ENCODE measurements around the gene PRELID3B. TPM values are rescaled to one million over a fixed set of nuclear protein-coding genes. Genes with fewer than 3 reads are reported as not detected.

The PRELID3B gene
- total and polyA plus RNA-seq, 10 of the 15 experiments (the other 5 are each of a cell fraction or from before 2014, with no cell fraction given) = 72.5 to 151 (median 124) TPM

- SMC1A ChIA-PET (ENCODE audit: uncharacterized antibody, unreplicated experiment) = interaction anchor here (0.6 kb wide), 1 partner anchor 104 kb away, joined by 3 read pairs; no protein-coding TSS in a partner anchor
Observed at GRCh38 chr20:58990651-58991445, 51.7 kb downstream of the PRELID3B start.

GRCh38 chr20:58989196-58989595 is 53.4 kb downstream of the PRELID3B start:
- Histone ChIP-seq H3K4me3 (no peak overlapping the region), H3K4me1 (ENCODE audit: control insufficient read depth, insufficient read depth, low read length) (peaks cover 11% of the 10 kb centered on the region; the same call in 1 of the 2 replicates), H3K27ac (ENCODE audit: control insufficient read depth, insufficient read depth) (no peak overlapping the region), H4K20me1 (ENCODE audit: control insufficient read depth, insufficient read depth) (no peaks in the 10 kb centered on the region), H3K36me3 (ENCODE audit: control insufficient read depth in 2 of 2, insufficient read depth in 2 of 2, low read length in 1 of 2) (peaks cover 36 to 49% of the 10 kb centered on the region in 2 experiments), H3K9ac (ENCODE audit: control insufficient read depth, insufficient read depth, low read length) (no peak overlapping the region), H3K27me3 (replicated peaks in 1 of 2; ENCODE audit: control insufficient read depth in 2 of 2, insufficient read depth in 2 of 2, low read length in 1 of 2) (no peaks in the 10 kb centered on the region), H3K4me2 (ENCODE audit: control insufficient read depth, insufficient read depth) (no peak overlapping the region), H2AFZ (ENCODE audit: control insufficient read depth, low read depth, low read length) (no peak overlapping the region), H3K9me3 (replicated peaks; ENCODE audit: control insufficient read depth, insufficient read depth, low read length) (no peaks in the 10 kb centered on the region), H3K79me2 (ENCODE audit: control insufficient read depth, insufficient read depth, low read length) (peaks cover 19% of the 10 kb centered on the region)
- ATAC-seq = no peak
- 95% methylated on average over 10 of the region's 10 CpGs for WGBS (ENCODE audit: insufficient coverage, insufficient replicate concordance, low lambda C conversion rate, missing lambda C conversion rate)
- no peak for FAIRE-seq
- no peak for DNase-seq (ENCODE audit: low read depth, low spot score)
- POLR2A ChIA-PET = no interaction called here
- SMC1A ChIA-PET (ENCODE audit: uncharacterized antibody, unreplicated experiment) = no interaction called here
- CTCF ChIA-PET = no interaction called here
- TSS peak; percentile 15 for BruUV-seq (replicated peaks)
- intact Hi-C loops (cut with micrococcal nuclease; ENCODE audit: unreplicated experiment) = loop anchor here (10.0 kb wide), 2 partner anchors 46 to 334 kb away; partner anchors contain the start of genes ATP5F1E and STX16
- in situ Hi-C loops (cut with MboI) = no loop called here
- RAD21 ChIA-PET (ENCODE audit: unreplicated experiment) = no interaction called here
- TF ChIP-seq FOXK2 (IDR thresholded peaks at IDR 0.05) (no peak), SREBF1 (IDR thresholded peaks at IDR 0.05; ENCODE audit: low read length) (no peak), FOXM1 (IDR thresholded peaks at IDR 0.05; ENCODE audit: low read depth, low read length) (no peak), RAD21 (IDR thresholded peaks at IDR 0.05; ENCODE audit: insufficient read depth, low read depth, low read length) (no peak), BCL11A (IDR thresholded peaks at IDR 0.05; ENCODE audit: low read depth, low read length) (no peak), MLLT1 (IDR thresholded peaks at IDR 0.05) (no peak), ELK1 (IDR thresholded peaks at IDR 0.05; ENCODE audit: low read depth, low read length) (no peak), LARP7 (IDR thresholded peaks at IDR 0.05) (no peak), MAX (IDR thresholded peaks at IDR 0.05; ENCODE audit: low read depth, low read length) (no peak), SMAD5 (IDR thresholded peaks at IDR 0.05; ENCODE audit: low read depth) (no peak), TARDBP (IDR thresholded peaks at IDR 0.05; ENCODE audit: borderline replicate concordance) (no peak)

More at GRCh38 chr20:58990651-58991445, 51.7 kb downstream of the PRELID3B start:
- Histone ChIP-seq H4K20me1 (ENCODE audit: control insufficient read depth, insufficient read depth) (no peaks in the 10 kb centered on the region; the same call in 1 of the 2 replicates), H3K4me2 (ENCODE audit: control insufficient read depth, insufficient read depth) (no peak overlapping the region), H3K36me3 (ENCODE audit: control insufficient read depth in 2 of 2, insufficient read depth in 2 of 2, low read length in 1 of 2) (peaks cover 45 to 61% of the 10 kb centered on the region in 2 experiments), H3K9me3 (replicated peaks; ENCODE audit: control insufficient read depth, insufficient read depth, low read length) (no peaks in the 10 kb centered on the region), H3K27ac (ENCODE audit: control insufficient read depth, insufficient read depth) (no peak overlapping the region), H3K9ac (ENCODE audit: control insufficient read depth, insufficient read depth, low read length) (no peak overlapping the region), H3K4me1 (ENCODE audit: control insufficient read depth, insufficient read depth, low read length) (peaks cover 14% of the 10 kb centered on the region), H3K4me3 (no peak overlapping the region), H2AFZ (ENCODE audit: control insufficient read depth, low read depth, low read length) (no peak overlapping the region), H3K79me2 (ENCODE audit: control insufficient read depth, insufficient read depth, low read length) (peaks cover 2% of the 10 kb centered on the region), H3K27me3 (replicated peaks in 1 of 2; ENCODE audit: control insufficient read depth in 2 of 2, insufficient read depth in 2 of 2, low read length in 1 of 2) (no peaks in the 10 kb centered on the region)
- ChIA-PET CTCF (interaction anchor here (1.1 kb wide), 1 partner anchor 121 kb away, joined by 4 read pairs; no protein-coding TSS in a partner anchor), RAD21 (ENCODE audit: unreplicated experiment) (interaction anchor here (0.8 kb wide), 1 partner anchor 8 kb away, joined by 5 read pairs; no protein-coding TSS in a partner anchor), POLR2A (interaction anchor here (0.5 to 1.4 kb wide), 3 partner anchors 8 to 114 kb away, joined by 3 to 4 read pairs (median 4); partner anchors contain the start of gene NELFCD)
- FAIRE-seq (no peak), ATAC-seq (no peak), DNase-seq (ENCODE audit: low read depth, low spot score) (no peak)
- WGBS (ENCODE audit: insufficient coverage, insufficient replicate concordance, low lambda C conversion rate, missing lambda C conversion rate) = 98% methylated on average over 14 of the region's 14 CpGs
- no peak for TF ChIP-seq GABPA (IDR thresholded peaks at IDR 0.05; ENCODE audit: low read depth)
- no peak for TF ChIP-seq CREB1 (IDR thresholded peaks at IDR 0.05; ENCODE audit: low read depth)
- TF ChIP-seq POLR2AphosphoS5 (IDR thresholded peaks at IDR 0.05; ENCODE audit: low read length) = 0 out of 2 replicates have a peak, but pooled peaks have one; percentile 27
- no peak for TF ChIP-seq PAX5 (IDR thresholded peaks at IDR 0.05; ENCODE audit: borderline replicate concordance, low read depth, low read length)
- TF ChIP-seq POLR2AphosphoS2 (IDR thresholded peaks at IDR 0.05; ENCODE audit: low read depth, low read length) = no peak
- TF ChIP-seq CBX3 (IDR thresholded peaks at IDR 0.05; ENCODE audit: borderline replicate concordance, low read depth) = no peak
- no peak for TF ChIP-seq PAX8 (IDR thresholded peaks at IDR 0.05)
- TF ChIP-seq POLR2A (IDR thresholded peaks at IDR 0.05; ENCODE audit: low read depth, low read length) = peak; percentile 57
- intact Hi-C loops (cut with micrococcal nuclease; ENCODE audit: unreplicated experiment) (no loop called here), in situ Hi-C loops (cut with MboI) (no loop called here)
- no TSS peak for BruUV-seq (replicated peaks)
